Adrenal gland (tissue), 5 donors: Measurements from ENCODE around the gene GRAMD1B.

ENCODE experiments used
- POLR2A ChIP-seq, 2 donors: fragments of 450-650 bp; IDR thresholded peaks; one replicate each; pipeline ENCODE4 v1.6.1; 2017; ENCODE audit warnings: antibody characterized with exemption in 2 of 2, mild to moderate bottlenecking in 2 of 2, moderate library complexity in 1 of 2
- TF ChIP-seq, protein P1 (sequence below), 6 experiments: fragments of 450-650 bp in 4 of 6; fragments of 200-600 bp in 2 of 6; sonication (generic) in 1 of 6; IDR thresholded peaks; 1 replicate in 5 of 6; 2 replicates in 1 of 6; pipeline versions ENCODE4 v1.5.1 to v1.8.0; 2016 to 2021; ENCODE audit warnings: antibody characterized with exemption in 6 of 6, mild to moderate bottlenecking in 2 of 6, moderate library complexity in 1 of 6
- donor health status: DM: no; HTN: no; CAD: no.

DNA sequence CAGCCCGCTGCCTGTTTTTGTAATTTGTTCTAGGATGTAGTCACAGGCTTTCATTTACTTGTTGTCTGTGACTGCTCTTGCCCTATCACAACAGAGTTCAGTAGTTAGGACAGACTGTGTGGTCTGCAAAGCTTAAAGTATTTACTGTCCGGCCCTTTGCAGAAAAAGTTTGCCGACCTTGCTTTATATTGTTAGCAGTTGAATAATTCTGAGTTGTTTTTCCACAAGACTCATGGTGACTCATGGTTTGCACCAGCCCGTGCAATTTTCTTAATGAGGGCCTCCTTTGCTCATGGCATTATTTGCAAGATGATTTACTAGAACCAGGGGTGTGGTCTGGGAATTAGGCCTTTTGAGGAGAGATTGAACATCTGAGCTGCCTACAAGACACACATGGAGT, 113.7 kb downstream of the GRAMD1B start:
- TF ChIP-seq POLR2A (IDR thresholded peaks at IDR 0.05), result peak in 1 of 2 donors; percentile 48
- TF ChIP-seq, protein P1, sequence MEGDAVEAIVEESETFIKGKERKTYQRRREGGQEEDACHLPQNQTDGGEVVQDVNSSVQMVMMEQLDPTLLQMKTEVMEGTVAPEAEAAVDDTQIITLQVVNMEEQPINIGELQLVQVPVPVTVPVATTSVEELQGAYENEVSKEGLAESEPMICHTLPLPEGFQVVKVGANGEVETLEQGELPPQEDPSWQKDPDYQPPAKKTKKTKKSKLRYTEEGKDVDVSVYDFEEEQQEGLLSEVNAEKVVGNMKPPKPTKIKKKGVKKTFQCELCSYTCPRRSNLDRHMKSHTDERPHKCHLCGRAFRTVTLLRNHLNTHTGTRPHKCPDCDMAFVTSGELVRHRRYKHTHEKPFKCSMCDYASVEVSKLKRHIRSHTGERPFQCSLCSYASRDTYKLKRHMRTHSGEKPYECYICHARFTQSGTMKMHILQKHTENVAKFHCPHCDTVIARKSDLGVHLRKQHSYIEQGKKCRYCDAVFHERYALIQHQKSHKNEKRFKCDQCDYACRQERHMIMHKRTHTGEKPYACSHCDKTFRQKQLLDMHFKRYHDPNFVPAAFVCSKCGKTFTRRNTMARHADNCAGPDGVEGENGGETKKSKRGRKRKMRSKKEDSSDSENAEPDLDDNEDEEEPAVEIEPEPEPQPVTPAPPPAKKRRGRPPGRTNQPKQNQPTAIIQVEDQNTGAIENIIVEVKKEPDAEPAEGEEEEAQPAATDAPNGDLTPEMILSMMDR (IDR thresholded peaks at IDR 0.05), result no peak
